Omental fat pad (tissue), 4 donors: ENCODE results near the gene KCNA3. TPM values are rescaled to one million over a fixed set of nuclear protein-coding genes. Genes with fewer than 3 reads are reported as not detected.
A peak's percentile ranks its signal among the peaks of the same experiment; 100 is the strongest.

ENCODE experiments used
- ATAC-seq: fragments of 150-250 bp; one replicate; pipeline ENCODE4 v1.9.1; 2016; ENCODE audit warnings: mild to moderate bottlenecking, moderate library complexity; ENCODE audit not compliant: low FRiP score
- DNase-seq: peaks from one replicate; pipeline ENCODE4 v3.0.0-alpha.2; 2019; ENCODE audit warnings: low spot score
- CTCF ChIP-seq, 3 donors: fragments of 450-650 bp; IDR thresholded peaks; one replicate each; pipeline ENCODE4 v1.5.1; 2016 to 2017; ENCODE audit warnings: antibody characterized with exemption in 3 of 3, mild to moderate bottlenecking in 3 of 3, moderate library complexity in 2 of 3
- total RNA-seq, 4 donors: library from RNA; depleted of rRNA; stranded (reverse); fragments of >200 nt; gene quantifications; one replicate each; pipeline ENCODE4 v1.1.0, GENCODE V29; 2016

The KCNA3 gene
- total RNA-seq, 4 donors from 2014 or later = 1.2 to 5.3 (median 3.3) TPM

- no peak for DNase-seq
- TF ChIP-seq CTCF (IDR thresholded peaks at IDR 0.05) = no peak
- ATAC-seq = no peak
These were observed 30.8 kb downstream of the KCNA3 start for GRCh38 chr1:110643879-110644472.

GRCh38 chr1:110639724-110640386 lies 34.9 kb downstream of the KCNA3 start:
- ATAC-seq (peak; percentile 60), DNase-seq (no peak)
- no peak for TF ChIP-seq CTCF (IDR thresholded peaks at IDR 0.05)

GRCh38 chr1:110638556-110638955 lies 36.2 kb downstream of the KCNA3 start:
- DNase-seq (no peak), ATAC-seq (no peak)
- TF ChIP-seq CTCF (IDR thresholded peaks at IDR 0.05) = no peak

- DNase-seq (no peak), ATAC-seq (no peak)
- TF ChIP-seq CTCF (IDR thresholded peaks at IDR 0.05) = no peak
These were observed 36.7 kb downstream of the KCNA3 start for GRCh38 chr1:110638058-110638457.

GRCh38 chr1:110637475-110637874 lies 37.3 kb downstream of the KCNA3 start:
- ATAC-seq (no peak), DNase-seq (no peak)
- TF ChIP-seq CTCF (IDR thresholded peaks at IDR 0.05) = no peak

- DNase-seq (no peak), ATAC-seq (no peak)
- TF ChIP-seq CTCF (IDR thresholded peaks at IDR 0.05) = no peak
These were observed 38.4 kb downstream of the KCNA3 start for GRCh38 chr1:110636149-110636935.
